Subcutaneous adipose tissue (tissue), 4 donors: ENCODE results near the gene SCN7A. TPM values are rescaled to one million over a fixed set of nuclear protein-coding genes. Genes with fewer than 3 reads are reported as not detected.

Experiments used
- CTCF ChIP-seq: fragments of 450-650 bp; IDR thresholded peaks from one replicate; pipeline ENCODE4 v1.5.1; 2016; ENCODE audit warnings: low read depth, mild to moderate bottlenecking, control low read depth, antibody characterized with exemption, moderate library complexity
- total RNA-seq, 4 donors: library from RNA; depleted of rRNA; stranded (reverse); fragments of >200 nt; gene quantifications; one replicate each; pipeline ENCODE4 v1.1.0, GENCODE V29; 2016

Gene SCN7A
- total RNA-seq, 4 donors from 2014 or later, result 4.9 to 17.2 (median 7.9) TPM

- TF ChIP-seq CTCF, result no peak
These were observed 80.8 kb downstream of the SCN7A start for GRCh38 chr2:166413255-166413654.

GRCh38 chr2:166411473-166412230 lies 82.4 kb downstream of the SCN7A start:
- TF ChIP-seq CTCF, result no peak

GRCh38 chr2:166410828-166411472 lies 83.1 kb downstream of the SCN7A start:
- TF ChIP-seq CTCF, result no peak

- no peak for TF ChIP-seq CTCF
These were observed 87.7 kb downstream of the SCN7A start for GRCh38 chr2:166406374-166406773.

- no peak for TF ChIP-seq CTCF
These were observed 88.5 kb downstream of the SCN7A start for GRCh38 chr2:166405569-166405926.

- no peak for TF ChIP-seq CTCF
These were observed 89.0 kb downstream of the SCN7A start for GRCh38 chr2:166404831-166405568.

GRCh38 chr2:166394245-166394644 lies 99.8 kb downstream of the SCN7A start:
- no peak for TF ChIP-seq CTCF
